RKO (cell line): Measurements from ENCODE around the gene GASK1A.
"Not testable (repeated sequence)": the region's sequence is repeated elsewhere in the genome, so short reads cannot be mapped to it uniquely, and the experiment has no call there.

Experiments used
- DNase-seq: peaks from one replicate; pipeline ENCODE4 v3.0.0-alpha.2; 2016; ENCODE audit warnings: low spot score

GASK1A gene

GRCh38 chr3:43062040-43062563 is 83.0 kb downstream of the GASK1A start:
- DNase-seq: no peak

DNA sequence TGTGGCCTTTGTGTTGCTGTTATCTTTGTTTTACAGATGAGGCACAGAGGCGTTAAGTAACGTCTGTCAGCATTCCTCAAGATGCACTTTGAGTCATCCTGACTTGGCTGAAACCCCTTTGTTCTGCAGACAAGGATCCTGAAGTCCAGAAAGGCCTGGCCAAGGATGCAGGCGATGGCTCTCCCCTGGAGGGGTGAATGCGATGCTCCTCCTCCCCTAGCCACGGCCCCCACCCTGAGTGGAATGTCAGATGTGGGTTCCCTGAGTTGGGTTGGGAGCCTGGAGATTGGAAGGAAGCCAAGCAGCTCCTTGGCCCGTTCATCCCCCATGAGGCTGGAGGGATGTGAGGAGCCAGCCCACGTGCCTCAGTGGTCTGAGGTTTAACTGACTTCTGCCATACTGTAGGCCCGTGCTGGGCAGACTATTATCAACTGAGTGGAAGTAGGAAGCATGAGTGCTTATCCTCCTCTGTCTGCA is 83.5 kb downstream of the GASK1A start:
- DNase-seq: no peak

DNA sequence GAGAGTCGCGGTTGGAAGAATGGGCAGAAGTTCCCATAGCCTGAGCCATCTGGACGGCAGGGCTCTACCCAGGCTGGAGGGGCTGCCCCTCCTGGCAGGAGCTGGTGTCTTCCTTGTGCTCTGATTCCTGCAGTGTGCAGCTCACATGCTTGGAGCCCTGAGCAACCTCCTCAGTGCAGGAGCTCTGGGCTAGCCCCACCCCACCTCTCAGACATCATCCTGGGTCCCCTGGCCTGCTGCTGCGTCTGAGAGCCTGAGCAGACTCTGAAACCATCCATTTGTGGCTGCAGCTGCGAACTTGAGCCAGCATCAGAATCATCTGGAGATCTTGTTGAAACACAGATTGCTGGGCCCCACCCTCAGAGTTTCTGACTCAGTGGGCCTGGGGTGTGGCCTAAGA is 84.0 kb downstream of the GASK1A start:
- no peak for DNase-seq

DNA sequence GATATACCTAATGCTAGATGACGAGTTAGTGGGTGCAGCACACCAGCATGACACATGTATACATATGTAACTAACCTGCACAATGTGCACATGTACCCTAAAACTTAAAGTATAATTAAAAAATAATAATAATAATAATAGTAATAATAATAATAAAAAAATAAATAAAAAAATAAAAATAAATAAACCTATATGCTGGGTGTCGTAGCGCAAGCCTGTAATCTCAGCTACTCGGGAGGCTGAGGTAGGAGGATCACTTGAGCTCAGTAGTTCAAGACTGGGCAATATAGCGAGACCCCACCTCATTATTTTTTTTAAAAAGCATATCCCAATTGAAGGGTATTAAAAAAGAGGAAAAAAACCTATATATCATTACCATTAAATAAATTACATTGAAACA is 91.6 kb downstream of the GASK1A start:
- DNase-seq: not testable (repeated sequence)

DNA sequence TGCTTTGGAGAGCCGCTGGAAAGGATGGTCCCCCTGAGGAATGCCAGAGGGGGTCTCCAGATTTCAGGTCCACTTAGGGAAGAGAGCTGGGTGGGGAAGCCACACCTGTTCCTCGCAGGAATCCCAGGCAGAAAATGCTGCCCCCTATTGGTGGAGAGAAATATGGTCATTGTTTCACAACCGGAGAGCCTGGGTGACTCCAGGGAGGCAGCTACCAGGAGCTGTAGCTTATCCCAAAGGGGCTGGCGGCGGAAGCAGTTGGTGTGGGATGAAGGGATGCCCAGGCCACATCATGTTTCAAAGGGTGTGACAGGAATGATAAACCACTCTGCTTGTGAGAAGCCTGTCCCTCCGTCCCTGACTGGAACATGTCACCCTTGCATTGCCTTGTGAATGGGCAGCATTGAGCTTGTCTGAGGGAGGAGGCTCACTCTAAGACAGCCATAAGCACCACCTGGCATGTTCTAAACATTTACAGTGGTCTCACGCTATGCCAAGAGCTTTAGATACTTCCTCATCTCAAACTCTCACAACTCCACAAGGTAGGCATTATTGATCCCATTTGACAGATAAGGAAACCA is 92.3 kb downstream of the GASK1A start:
- no peak for DNase-seq

DNA sequence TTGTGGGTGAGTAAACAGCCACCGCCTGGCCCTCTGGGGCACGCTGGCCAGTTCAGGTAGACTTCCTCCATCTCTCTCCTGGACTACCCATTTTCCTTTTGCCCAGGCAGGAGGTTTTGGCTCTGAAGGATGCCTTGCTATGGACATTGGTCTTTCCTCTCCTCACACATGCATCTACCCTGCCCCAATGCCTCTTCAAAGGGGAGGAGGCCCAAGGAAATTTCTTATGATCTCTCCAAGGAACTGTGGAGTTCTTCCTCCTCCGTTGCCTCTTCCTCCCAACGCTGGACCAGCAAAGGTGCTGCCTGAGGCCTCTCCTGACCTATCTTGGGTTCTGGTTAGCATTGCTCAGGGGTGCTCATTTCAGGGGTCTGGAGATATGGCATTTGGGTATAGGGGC is 93.2 kb downstream of the GASK1A start:
- DNase-seq: no peak

DNA sequence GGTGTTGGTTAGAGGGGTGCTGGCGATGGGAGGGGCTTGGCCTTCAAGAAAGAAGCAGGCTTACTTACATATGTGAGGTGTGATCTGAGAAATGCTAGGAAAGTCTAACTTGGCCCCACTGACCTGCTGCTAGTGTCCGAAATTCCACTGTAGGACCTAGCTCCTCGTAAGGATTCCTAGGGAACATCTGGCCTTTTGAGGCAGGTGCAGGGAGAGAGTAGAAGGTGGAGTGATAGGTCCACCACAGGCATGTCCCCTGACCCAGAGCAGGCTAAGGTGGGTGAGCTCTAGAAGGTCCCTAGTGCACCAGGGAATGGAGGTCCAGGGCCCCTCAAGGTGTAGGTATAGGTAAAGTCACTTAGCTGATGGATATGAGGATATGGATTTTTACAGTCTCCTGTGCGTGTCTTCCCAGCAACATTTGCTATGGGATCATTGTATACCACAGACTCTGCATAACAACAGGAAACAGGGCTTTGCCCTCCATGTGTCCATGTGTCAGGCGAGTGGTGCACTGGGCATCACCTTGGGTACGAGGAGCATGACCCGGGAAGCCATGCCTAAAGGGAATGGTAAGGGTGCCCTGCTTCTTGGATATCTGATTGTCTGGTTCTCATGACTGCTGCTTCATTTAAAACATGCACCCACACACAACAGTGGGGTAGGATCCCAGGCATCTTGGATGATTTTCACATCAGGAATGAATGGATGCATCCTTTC is 94.2 kb downstream of the GASK1A start:
- no peak for DNase-seq

- DNase-seq: no peak
Measured at GRCh38 chr3:43073836-43074220, 94.7 kb downstream of the GASK1A start.

DNA sequence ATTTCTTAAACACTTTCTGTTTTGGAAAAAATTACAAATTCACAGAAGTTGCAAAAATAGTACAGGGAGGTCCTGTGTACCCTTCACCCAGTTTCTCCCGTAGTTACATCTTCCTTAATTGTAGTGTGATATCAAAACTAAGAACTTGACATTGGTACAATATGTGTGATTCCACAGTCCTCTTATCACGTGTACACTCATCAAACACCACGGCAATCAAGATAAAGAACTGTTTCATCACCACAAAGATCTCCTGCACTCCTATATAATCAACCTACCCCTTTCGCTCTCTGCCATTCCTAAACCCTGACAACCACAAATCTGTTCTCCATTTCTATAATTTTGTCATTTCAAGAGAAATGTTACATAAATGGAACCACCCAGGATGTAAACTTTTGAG is 95.4 kb downstream of the GASK1A start:
- DNase-seq: no peak

DNA sequence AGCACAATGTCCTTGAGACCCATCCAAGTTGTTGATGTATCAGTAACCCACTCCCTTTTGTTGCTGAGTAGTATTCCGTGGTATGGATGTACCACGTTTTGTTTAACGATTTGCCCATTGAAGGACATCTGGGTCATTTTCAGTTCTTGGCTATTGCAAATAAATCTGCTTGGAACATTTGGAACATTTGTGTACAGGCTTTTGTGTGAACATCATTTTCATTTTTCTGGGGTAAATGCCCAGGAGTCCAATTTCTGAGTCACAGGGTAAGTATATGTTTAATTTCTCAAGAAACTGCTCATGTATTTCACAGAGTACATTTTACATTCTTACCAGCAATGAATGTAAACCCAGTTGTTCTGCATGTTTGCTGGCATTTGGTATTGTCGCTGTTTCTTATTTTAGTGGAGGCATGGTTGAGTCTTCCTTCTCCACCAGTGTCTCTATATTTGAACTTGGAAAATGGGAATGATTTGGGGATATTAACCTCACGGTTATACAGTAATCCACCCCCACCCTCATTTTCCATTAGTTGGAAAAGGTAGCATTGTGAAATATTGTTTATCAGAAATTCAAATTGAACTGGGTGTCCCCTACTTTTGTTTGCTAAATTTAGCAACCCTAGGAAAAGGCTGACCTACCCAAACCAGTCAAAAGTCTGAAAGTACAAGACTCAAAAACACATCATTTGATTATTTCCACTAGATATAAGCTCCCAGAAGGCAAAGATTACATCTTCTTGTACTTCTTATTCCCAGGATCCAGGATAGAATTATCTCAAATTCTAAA is 96.0 kb downstream of the GASK1A start:
- DNase-seq: no peak

GRCh38 chr3:43075904-43076661 is 97.0 kb downstream of the GASK1A start:
- DNase-seq: no peak

- no peak for DNase-seq
Measured at GRCh38 chr3:43076857-43077256, 97.7 kb downstream of the GASK1A start.

GRCh38 chr3:43077261-43077660 is 98.2 kb downstream of the GASK1A start:
- no peak for DNase-seq

GRCh38 chr3:43077707-43078106 is 98.6 kb downstream of the GASK1A start:
- no peak for DNase-seq

- DNase-seq: no peak
Measured at GRCh38 chr3:43079536-43080332, 100.6 kb downstream of the GASK1A start.

DNA sequence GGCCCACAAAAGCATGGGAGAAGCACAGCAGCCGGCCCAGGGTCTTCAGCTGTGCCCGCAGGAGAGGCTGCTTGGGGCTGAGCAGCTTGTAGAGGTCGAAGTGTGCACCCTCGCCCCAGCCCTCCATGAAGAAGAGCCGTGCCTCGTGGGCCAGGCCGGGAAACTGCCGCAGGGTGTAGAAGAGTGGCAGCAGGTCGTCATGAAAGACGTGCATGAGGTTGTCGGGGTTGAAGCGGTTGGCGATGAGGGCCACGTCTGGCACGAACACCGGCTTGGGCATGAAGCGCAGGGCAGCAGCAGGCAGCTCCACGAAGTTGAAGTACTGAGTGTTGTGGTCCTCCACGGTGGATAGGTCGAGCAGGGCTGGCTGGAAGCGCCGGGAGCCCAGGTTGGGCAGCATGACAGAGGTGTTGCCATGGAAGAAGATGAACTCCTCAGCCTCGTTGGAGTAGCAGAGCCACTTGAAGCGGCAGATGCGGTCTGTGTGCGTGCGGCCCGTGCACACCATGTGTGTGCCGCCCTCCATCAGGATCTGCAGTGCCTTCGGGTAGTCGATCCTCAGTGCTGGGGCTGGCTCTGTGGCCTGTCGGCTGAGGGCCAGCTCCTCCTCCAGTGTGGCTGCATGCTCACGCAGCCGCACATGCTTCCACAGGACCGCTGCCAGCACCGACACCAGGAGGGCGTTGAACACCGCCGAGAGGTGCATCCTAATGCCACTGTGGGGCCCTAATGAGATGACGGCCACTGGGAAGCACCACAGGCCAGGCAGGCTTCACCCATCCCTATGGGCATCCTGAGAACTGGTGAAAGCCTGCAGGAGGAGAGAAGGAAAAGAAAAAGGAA is 101.8 kb downstream of the GASK1A start:
- DNase-seq: no peak

DNA sequence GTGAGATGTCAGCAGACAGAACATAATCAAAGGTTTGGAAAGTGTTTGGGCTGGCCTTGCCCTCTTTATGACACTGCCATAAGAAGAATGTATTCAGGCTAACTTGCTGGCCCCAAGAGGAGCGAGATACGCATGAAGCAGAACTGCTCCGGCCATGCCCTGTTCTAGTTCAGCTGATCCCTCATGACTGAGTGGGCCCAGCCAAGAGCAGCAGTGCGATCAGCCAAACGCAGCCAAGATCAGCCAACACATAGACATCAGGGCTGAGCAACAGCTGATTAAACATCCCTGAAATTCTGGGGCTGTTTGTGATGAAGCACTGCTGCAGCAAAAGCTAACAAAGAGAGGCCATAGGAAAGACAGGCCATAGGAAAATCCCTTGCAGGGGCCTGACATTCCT is 102.7 kb downstream of the GASK1A start:
- DNase-seq: no peak

GRCh38 chr3:43082457-43082856 is 103.3 kb downstream of the GASK1A start:
- no peak for DNase-seq

- no peak for DNase-seq
Measured at GRCh38 chr3:43086460-43087165, 107.5 kb downstream of the GASK1A start.
